Gastroesophageal sphincter (tissue), 2 donors: Measurements from ENCODE around the gene GRIA4.

ENCODE experiments used
- POLR2A ChIP-seq, 2 donors: fragments of 450-650 bp; IDR thresholded peaks; one replicate each; pipeline ENCODE4 v1.6.1; 2017; ENCODE audit warnings: antibody characterized with exemption in 2 of 2, mild to moderate bottlenecking in 2 of 2, moderate library complexity in 1 of 2
- POLR2AphosphoS5 ChIP-seq: sonication (generic); formaldehyde crosslinking; IDR thresholded peaks from one replicate; pipeline ENCODE4 v1.6.1; 2017; ENCODE audit warnings: antibody characterized with exemption

GRCh38 chr11:105989124-105989523, 379.3 kb downstream of the GRIA4 start:
- no peak for TF ChIP-seq POLR2AphosphoS5
- TF ChIP-seq POLR2A (IDR thresholded peaks at IDR 0.05) = no peak
